ENCODE measurements around the gene STK11. TPM values are rescaled to one million over a fixed set of nuclear protein-coding genes. Genes with fewer than 3 reads are reported as not detected.

STK11 gene
- polyA plus RNA-seq, 1 of the 3 experiments (the other 2 are of a cell fraction), result 55.5 TPM

GRCh38 chr19:1258707-1259205 is 53.2 kb downstream of the STK11 start (continued):
- TF ChIP-seq ZBTB33 (IDR thresholded peaks at IDR 0.05; ENCODE audit: borderline replicate concordance, low read depth), result no peak
- no peak for TF ChIP-seq TAF1 (IDR thresholded peaks at IDR 0.05; ENCODE audit: borderline replicate concordance, low read depth, low read length)
- no peak for TF ChIP-seq USF2 (IDR thresholded peaks at IDR 0.05; ENCODE audit: borderline replicate concordance, low read depth, low read length)
- no peak for TF ChIP-seq GATA2 (CRISPR knock-in tag; IDR thresholded peaks at IDR 0.05)
- TF ChIP-seq YY1 (IDR thresholded peaks at IDR 0.05; ENCODE audit: low read depth), result no peak

GRCh38 chr19:1259206-1259875 is 53.8 kb downstream of the STK11 start:
- H3K9me3 ChIP-seq, result no peaks in the 10 kb centered on the region
- H3K4me3 ChIP-seq (ENCODE audit: low read depth in 2 of 2, low read length in 1 of 2), result no peak overlapping the region
- peaks cover 53% of the 10 kb centered on the region for H3K79me2 ChIP-seq (ENCODE audit: insufficient read depth)
- no peak overlapping the region for H2AFZ ChIP-seq (ENCODE audit: low read depth)
- 62% methylated on average over 5 of the region's 17 CpGs for WGBS (ENCODE audit: low lambda C conversion rate)
- peak overlapping the region; percentile 34; the same call in 1 of the 2 replicates for H3K9ac ChIP-seq
- ChIA-PET POLR2A (interaction anchor here (2.6 to 4.8 kb wide), 2 partner anchors 10 to 15 kb away, joined by 9 to 34 read pairs; partner anchors contain the start of gene CIRBP), CTCF (interaction anchor here (3.1 to 18.6 kb wide), 2 partner anchors 10 to 17 kb away, joined by 13 to 594 read pairs; partner anchors contain the start of genes ATP5F1D and MIDN)
- DNase-seq, result peak; percentile 62
- H4K20me1 ChIP-seq (ENCODE audit: insufficient read depth), result peaks cover 46% of the 10 kb centered on the region
- peak overlapping the region; percentile 41; the same call in 1 of the 2 replicates for H3K4me2 ChIP-seq
- peak overlapping the region; percentile 83 to 90 for H3K27ac ChIP-seq (ENCODE audit: low read depth in 2 of 2, low read length in 1 of 2)
- H3K27me3 ChIP-seq (ENCODE audit: insufficient read depth), result no peaks in the 10 kb centered on the region
- peaks cover 49 to 59% of the 10 kb centered on the region in 2 experiments for H3K4me1 ChIP-seq (ENCODE audit: control insufficient read depth in 1 of 2, insufficient read depth in 2 of 2, low read depth in 1 of 2, low read length in 1 of 2)
- H3K36me3 ChIP-seq (replicated peaks in 1 of 2; ENCODE audit: control insufficient read depth in 1 of 2, insufficient read depth in 2 of 2, low read length in 1 of 2), result peaks cover 31 to 43% of the 10 kb centered on the region in 2 experiments
- no peaks in the 10 kb centered on the region for H3K9me2 ChIP-seq
- H3F3A ChIP-seq (replicated peaks; ENCODE audit: insufficient read depth), result peaks cover 58% of the 10 kb centered on the region
- TF ChIP-seq EZH2phosphoT487 (IDR thresholded peaks at IDR 0.05; ENCODE audit: borderline replicate concordance, low read depth), result no peak
- TF ChIP-seq CHD2 (IDR thresholded peaks at IDR 0.05; ENCODE audit: low read length, partially characterized antibody), result no peak
- no peak for TF ChIP-seq USF2 (IDR thresholded peaks at IDR 0.05; ENCODE audit: borderline replicate concordance, low read depth, low read length)
- no peak for TF ChIP-seq EP300 (IDR thresholded peaks at IDR 0.05; ENCODE audit: borderline replicate concordance in 1 of 2, low read depth in 1 of 2, low read length in 1 of 2)
- no peak for TF ChIP-seq GATA2 (CRISPR knock-in tag; IDR thresholded peaks at IDR 0.05)
- TF ChIP-seq RCOR1 (IDR thresholded peaks at IDR 0.05; ENCODE audit: low read length), result no peak
- no peak for TF ChIP-seq REST (IDR thresholded peaks at IDR 0.05; ENCODE audit: low read depth, low read length)
- TF ChIP-seq CTCF (IDR thresholded peaks at IDR 0.05), result no peak
- no peak for TF ChIP-seq NFIC (IDR thresholded peaks at IDR 0.05; ENCODE audit: borderline replicate concordance)
- peak; percentile 52 for TF ChIP-seq GABPA (IDR thresholded peaks at IDR 0.05; ENCODE audit: low read depth)
- TF ChIP-seq YY1 (IDR thresholded peaks at IDR 0.05; ENCODE audit: low read depth), result no peak
- TF ChIP-seq TEAD4 (IDR thresholded peaks at IDR 0.05; ENCODE audit: borderline replicate concordance, insufficient read depth), result 0 out of 2 replicates have a peak, but pooled peaks have one; percentile 20
- peak; percentile 64 for TF ChIP-seq PBX3 (IDR thresholded peaks at IDR 0.05)
- no peak for TF ChIP-seq TCF12 (IDR thresholded peaks at IDR 0.05)
- no peak for TF ChIP-seq FOXM1 (IDR thresholded peaks at IDR 0.05; ENCODE audit: low read depth)
- TF ChIP-seq FOXJ3 (CRISPR knock-in tag; IDR thresholded peaks at IDR 0.05), result no peak

Measured in SK-N-SH (cell line).